Choroid plexus epithelial cell (primary cell): ENCODE results near the gene ARHGAP26.
"Not testable (repeated sequence)": the region's sequence is repeated elsewhere in the genome, so short reads cannot be mapped to it uniquely, and the experiment has no call there.

Experiments used
- DNase-seq: peaks from one replicate; pipeline ENCODE4 v3.0.0-alpha.2; 2010; ENCODE audit warnings: low read depth
- H3K4me3 ChIP-seq: 2 replicates; pipeline ENCODE4 v1.5.1; 2011; ENCODE audit warnings: low read depth, mild to moderate bottlenecking, control low read depth, low read length, moderate library complexity
- CTCF ChIP-seq: conservative IDR thresholded peaks from 2 replicates; pipeline ENCODE4 v1.5.1; 2011; ENCODE audit warnings: low read depth, mild to moderate bottlenecking, control low read depth, inconsistent platforms, low read length, moderate library complexity

Gene ARHGAP26

GRCh38 chr5:142962174-142962533 lies 192.0 kb downstream of the ARHGAP26 start:
- no peak for TF ChIP-seq CTCF
- H3K4me3 ChIP-seq = no peak overlapping the region
- DNase-seq = no peak

- DNase-seq, H3K4me3 ChIP-seq: not testable (repeated sequence)
Observed at GRCh38 chr5:142965258-142966120, 195.3 kb downstream of the ARHGAP26 start.

- H3K4me3 ChIP-seq = no peak overlapping the region
- DNase-seq = no peak
- TF ChIP-seq CTCF = no peak
Observed at GRCh38 chr5:142966121-142966420, 195.9 kb downstream of the ARHGAP26 start.

GRCh38 chr5:142969186-142969585 lies 199.0 kb downstream of the ARHGAP26 start:
- no peak for DNase-seq
- H3K4me3 ChIP-seq = no peak overlapping the region
- TF ChIP-seq CTCF = no peak

- TF ChIP-seq CTCF = no peak
- peak; percentile 12 for DNase-seq
- H3K4me3 ChIP-seq = no peak overlapping the region
Observed at GRCh38 chr5:142969624-142970439, 199.7 kb downstream of the ARHGAP26 start.

- DNase-seq = no peak
- no peak for TF ChIP-seq CTCF
Observed at GRCh38 chr5:142970440-142971030, 200.4 kb downstream of the ARHGAP26 start.

GRCh38 chr5:142971303-142972013 lies 201.3 kb downstream of the ARHGAP26 start:
- no peak overlapping the region for H3K4me3 ChIP-seq
- no peak for TF ChIP-seq CTCF

More at GRCh38 chr5:142970440-142971030, 200.4 kb downstream of the ARHGAP26 start:
- H3K4me3 ChIP-seq = no peak overlapping the region

More at GRCh38 chr5:142971303-142972013, 201.3 kb downstream of the ARHGAP26 start:
- DNase-seq = no peak
